GM06990 (cell line): ENCODE data around the gene NEDD4.

Experiments
- DNase-seq: peaks from one replicate; pipeline ENCODE4 v3.0.0-alpha.2; 2011; ENCODE audit not compliant: insufficient read length; ENCODE audit errors: extremely low read depth
- H3K27me3 ChIP-seq: replicated peaks from 2 replicates; pipeline ENCODE4 v1.6.0; 2011; ENCODE audit warnings: low read length; ENCODE audit not compliant: control insufficient read depth, insufficient read depth
- H3K36me3 ChIP-seq: 2 replicates; pipeline ENCODE4 v1.5.1; 2011; ENCODE audit warnings: low read length; ENCODE audit not compliant: control insufficient read depth, insufficient read depth
- H3K4me3 ChIP-seq: replicated peaks from 2 replicates; pipeline ENCODE4 v1.5.1; 2011; ENCODE audit warnings: low read depth, mild to moderate bottlenecking, control low read depth, low read length
- TF ChIP-seq, protein P1 (sequence below): IDR thresholded peaks from 2 replicates; pipeline ENCODE4 v1.5.1; 2011; ENCODE audit warnings: low read length, control low read depth, mild to moderate bottlenecking, inconsistent platforms; ENCODE audit not compliant: insufficient read depth, poor library complexity, severe bottlenecking

Gene NEDD4

DNA sequence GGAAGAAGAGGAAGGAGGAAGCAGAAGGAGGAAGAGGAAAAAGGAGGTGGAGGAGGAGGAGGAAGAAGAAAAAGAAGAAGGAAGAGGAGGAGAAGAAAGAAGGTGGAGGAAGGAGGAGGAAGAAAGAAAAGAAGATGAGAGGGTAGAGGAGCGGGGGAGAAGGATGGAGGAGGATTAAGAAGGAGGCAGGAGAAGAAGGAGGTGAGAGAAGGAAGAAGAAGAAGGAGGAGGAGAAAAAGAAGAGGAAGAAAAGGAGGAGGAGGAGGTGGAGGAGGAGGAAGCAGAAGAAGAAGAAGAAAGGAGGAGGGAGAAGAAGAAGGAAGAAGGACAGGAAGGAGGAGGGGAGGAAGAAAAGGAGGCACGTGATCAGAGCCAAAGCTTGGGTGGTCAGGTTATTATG lies 213.1 kb downstream of the NEDD4 start:
- TF ChIP-seq, protein P1, sequence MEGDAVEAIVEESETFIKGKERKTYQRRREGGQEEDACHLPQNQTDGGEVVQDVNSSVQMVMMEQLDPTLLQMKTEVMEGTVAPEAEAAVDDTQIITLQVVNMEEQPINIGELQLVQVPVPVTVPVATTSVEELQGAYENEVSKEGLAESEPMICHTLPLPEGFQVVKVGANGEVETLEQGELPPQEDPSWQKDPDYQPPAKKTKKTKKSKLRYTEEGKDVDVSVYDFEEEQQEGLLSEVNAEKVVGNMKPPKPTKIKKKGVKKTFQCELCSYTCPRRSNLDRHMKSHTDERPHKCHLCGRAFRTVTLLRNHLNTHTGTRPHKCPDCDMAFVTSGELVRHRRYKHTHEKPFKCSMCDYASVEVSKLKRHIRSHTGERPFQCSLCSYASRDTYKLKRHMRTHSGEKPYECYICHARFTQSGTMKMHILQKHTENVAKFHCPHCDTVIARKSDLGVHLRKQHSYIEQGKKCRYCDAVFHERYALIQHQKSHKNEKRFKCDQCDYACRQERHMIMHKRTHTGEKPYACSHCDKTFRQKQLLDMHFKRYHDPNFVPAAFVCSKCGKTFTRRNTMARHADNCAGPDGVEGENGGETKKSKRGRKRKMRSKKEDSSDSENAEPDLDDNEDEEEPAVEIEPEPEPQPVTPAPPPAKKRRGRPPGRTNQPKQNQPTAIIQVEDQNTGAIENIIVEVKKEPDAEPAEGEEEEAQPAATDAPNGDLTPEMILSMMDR = no peak
- DNase-seq = no peak
- no peaks in the 10 kb centered on the region for H3K36me3 ChIP-seq
- H3K27me3 ChIP-seq = no peaks in the 10 kb centered on the region
- H3K4me3 ChIP-seq = no peak overlapping the region

DNA sequence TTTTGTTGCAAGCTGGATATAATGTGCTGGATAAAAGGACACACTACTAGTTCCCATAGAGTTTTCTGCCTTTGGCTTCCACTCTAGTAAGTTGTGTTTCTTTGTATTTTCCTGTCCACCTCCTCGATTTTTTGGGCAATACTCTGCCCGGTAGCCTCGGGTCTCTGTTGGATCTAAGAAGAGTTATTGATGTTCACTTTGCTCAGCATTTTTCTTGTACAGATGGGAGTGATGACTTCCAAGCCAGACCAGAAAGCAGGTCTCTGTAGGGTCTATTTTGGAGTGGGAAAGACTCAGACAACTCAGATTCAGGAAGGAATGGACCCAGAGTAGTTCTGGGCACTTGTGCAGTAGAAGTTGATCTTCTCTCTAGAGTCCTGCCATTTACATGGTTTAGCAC lies 214.5 kb downstream of the NEDD4 start:
- Histone ChIP-seq H3K4me3 (no peak overlapping the region), H3K36me3 (no peaks in the 10 kb centered on the region), H3K27me3 (no peaks in the 10 kb centered on the region)
- TF ChIP-seq, protein P1 = no peak
- DNase-seq = no peak
